K562 (cell line): ENCODE measurements around the gene UBE3B. TPM values are rescaled to one million over a fixed set of nuclear protein-coding genes. Genes with fewer than 3 reads are reported as not detected.
A peak's percentile ranks its signal among the peaks of the same experiment; 100 is the strongest.

Experiments
- ATAC-seq: fragments of 200-7000 bp; cut with Tn5 transposase; 3 replicates; pipeline ENCODE4 v1.9.1; 2020; ENCODE audit warnings: moderate library complexity
- BruUV-seq: library from RNA; stranded (reverse); fragments of 400-500 nt; replicated peaks from 2 replicates; lab custom pipeline; 2021; lab: Mats Ljungman, UMichigan
- CTCF ChIA-PET: fragments of 300-600 bp; formaldehyde crosslinking; extraction: SDS; loops from one replicate; lab custom pipeline; 2021; ENCODE audit warnings: low intra/inter-chr PET ratio; lab: Yijun Ruan, JAX
- POLR2A ChIA-PET: fragments of 300-600, 350-650 bp; sonication (Branson Sonifier 250); formaldehyde crosslinking; extraction: SDS; loops from one replicate; lab custom pipeline; 2021; ENCODE audit warnings: antibody characterized with exemption, inconsistent platforms; lab: Yijun Ruan, JAX
- DNase-seq, 4 experiments: peaks; one replicate each; pipeline versions ENCODE4 v3.0.0 to v3.0.0-alpha.2; 2011 to 2018; ENCODE audit warnings: low spot score in 3 of 4, mixed read lengths in 3 of 4; ENCODE audit errors: extremely low read depth in 1 of 4
- FAIRE-seq: peaks from 2 replicates; lab custom pipeline; 2011; peaks lifted over from hg19 to GRCh38; lab: Jason Lieb, UNC
- H2AFZ ChIP-seq: 2 replicates; pipeline ENCODE4 v1.6.0; 2011; ENCODE audit warnings: low read depth, low read length, control low read depth, inconsistent platforms
- H3K27ac ChIP-seq: fragments of 200-600 bp; 3 replicates; pipeline ENCODE4 v1.8.0; 2011; ENCODE audit warnings: low read depth, mild to moderate bottlenecking, control low read depth, inconsistent platforms, low read length, moderate library complexity, mixed read lengths; ENCODE audit errors: extremely low read depth
- H3K27me3 ChIP-seq, 2 experiments: fragments of 300-600 bp in 1 of 2; 2 replicates in 1 of 2; 3 replicates in 1 of 2; pipeline versions ENCODE4 v1.6.0 to v1.8.0; 2011; ENCODE audit warnings: inconsistent platforms in 2 of 2, low read length in 2 of 2, mild to moderate bottlenecking in 1 of 2, mixed read lengths in 1 of 2, moderate library complexity in 1 of 2; ENCODE audit not compliant: control insufficient read depth in 2 of 2, insufficient read depth in 2 of 2
- H3K36me3 ChIP-seq: fragments of 300-600 bp; 3 replicates; pipeline ENCODE4 v1.8.0; 2011; ENCODE audit warnings: mild to moderate bottlenecking, low read length, inconsistent platforms; ENCODE audit not compliant: control insufficient read depth, insufficient read depth
- H3K4me1 ChIP-seq, 2 experiments: fragments of 200-600 bp in 1 of 2; replicated peaks in 1 of 2; 2 replicates in 1 of 2; 3 replicates in 1 of 2; pipeline versions ENCODE4 v1.5.1 to v1.8.0; 2011; ENCODE audit warnings: inconsistent platforms in 2 of 2, low read length in 2 of 2, mild to moderate bottlenecking in 1 of 2, mixed read lengths in 1 of 2, moderate library complexity in 1 of 2; ENCODE audit not compliant: control insufficient read depth in 2 of 2, insufficient read depth in 2 of 2
- H3K4me2 ChIP-seq: 2 replicates; pipeline ENCODE4 v1.6.1; 2011; ENCODE audit warnings: low read length, control low read depth, inconsistent platforms, mixed read lengths; ENCODE audit not compliant: insufficient read depth
- H3K4me3 ChIP-seq: fragments of 200-600 bp; sonication (generic), shearing (Covaris generic); 2 replicates; pipeline ENCODE4 v1.5.1; 2016; ENCODE audit warnings: control low read depth, inconsistent platforms
- H3K79me2 ChIP-seq: fragments of 200-600 bp; 3 replicates; pipeline ENCODE4 v1.8.0; 2011; ENCODE audit warnings: low read length, inconsistent platforms; ENCODE audit not compliant: control insufficient read depth, insufficient read depth
- H3K9ac ChIP-seq, 2 experiments: 2 replicates each; pipeline versions ENCODE4 v1.6.0 to v1.6.1; 2011; ENCODE audit warnings: low read depth in 2 of 2, low read length in 2 of 2, control low read depth in 1 of 2, inconsistent platforms in 1 of 2, mild to moderate bottlenecking in 1 of 2, mixed read lengths in 1 of 2; ENCODE audit not compliant: insufficient read depth in 1 of 2
- H3K9me1 ChIP-seq: one replicate; pipeline ENCODE4 v1.6.0; 2011; ENCODE audit warnings: inconsistent platforms, mild to moderate bottlenecking, low read length, moderate library complexity; ENCODE audit not compliant: control insufficient read depth, insufficient read depth
- H3K9me3 ChIP-seq: replicated peaks from 2 replicates; pipeline ENCODE4 v1.5.1; 2011; ENCODE audit warnings: low read depth, low read length, inconsistent platforms; ENCODE audit not compliant: control insufficient read depth, insufficient read depth
- H4K20me1 ChIP-seq: replicated peaks from 2 replicates; pipeline ENCODE4 v1.6.1; 2011; ENCODE audit warnings: low read length, inconsistent platforms, mixed read lengths; ENCODE audit not compliant: control insufficient read depth, insufficient read depth
- BRD9 ChIP-seq: fragments of 450-650 bp; IDR thresholded peaks from 2 replicates; pipeline ENCODE4 v1.6.1; 2018; ENCODE audit warnings: low read depth; ENCODE audit not compliant: partially characterized antibody
- HMG20A ChIP-seq: fragments of 450-650 bp; formaldehyde crosslinking; conservative IDR thresholded peaks from 2 replicates; pipeline ENCODE4 v1.4.0; 2020; ENCODE audit warnings: mild to moderate bottlenecking, mixed read lengths
- HNRNPK ChIP-seq: fragments of 200-400 bp; formaldehyde crosslinking; IDR thresholded peaks from one replicate; pipeline ENCODE4 v1.6.1; 2018; ENCODE audit warnings: mild to moderate bottlenecking, low read depth, low read length; ENCODE audit not compliant: poor library complexity, severe bottlenecking
- KAT7 ChIP-seq: sonication (generic); formaldehyde crosslinking; IDR thresholded peaks from 2 replicates; pipeline ENCODE4 v1.8.0; 2022; ENCODE audit warnings: missing genetic modification reagents, mild to moderate bottlenecking, borderline replicate concordance
- LARP7 ChIP-seq: fragments of 450-650 bp; IDR thresholded peaks from 2 replicates; pipeline ENCODE4 v1.6.1; 2016
- NFE2 ChIP-seq: IDR thresholded peaks from 2 replicates; pipeline ENCODE4 v1.6.1; 2014; ENCODE audit warnings: antibody characterized with exemption, low read depth
- POLR2A ChIP-seq: fragments of 450-650 bp; conservative IDR thresholded peaks from 2 replicates; pipeline ENCODE4 v1.6.1; 2016
- RFX7 ChIP-seq: fragments of 250-450 bp; sonication (Bioruptor Pico); IDR thresholded peaks from 2 replicates; pipeline ENCODE4 v1.5.1; 2021; ENCODE audit warnings: mild to moderate bottlenecking
- RHOXF2B ChIP-seq: fragments of 250-450 bp; sonication (Bioruptor Pico); conservative IDR thresholded peaks from 2 replicates; pipeline ENCODE4 v1.5.1; 2021
- RUNX1 ChIP-seq: sonication (generic); IDR thresholded peaks from 2 replicates; pipeline ENCODE4 v1.6.1; 2016; ENCODE audit warnings: antibody characterized with exemption, low read depth
- SUPT5H ChIP-seq: fragments of 450-650 bp; IDR thresholded peaks from 2 replicates; pipeline ENCODE4 v1.6.1; 2016
- ZEB2 ChIP-seq: fragments of 450-650 bp; IDR thresholded peaks from 2 replicates; pipeline ENCODE4 v1.6.1; 2016
- ZKSCAN8 ChIP-seq: fragments of 200-800 bp; sonication (Bioruptor generic); IDR thresholded peaks from 2 replicates; pipeline ENCODE4 v1.6.1; 2016; ENCODE audit warnings: missing genetic modification characterization, missing compliant biosample characterization
- ZNF134 ChIP-seq: fragments of 250-450 bp; sonication (Bioruptor Pico); conservative IDR thresholded peaks from 2 replicates; pipeline ENCODE4 v1.4.0; 2020
- ZNF263 ChIP-seq: sonication (generic); formaldehyde crosslinking; IDR thresholded peaks from 2 replicates; pipeline ENCODE4 v1.8.0; 2022; ENCODE audit warnings: mild to moderate bottlenecking, missing genetic modification reagents, borderline replicate concordance
- ZNF431 ChIP-seq: sonication (generic); formaldehyde crosslinking; IDR thresholded peaks from 2 replicates; pipeline ENCODE4 v1.8.0; 2022; ENCODE audit warnings: mild to moderate bottlenecking, missing genetic modification reagents
- ZNF76 ChIP-seq: fragments of 250-450 bp; sonication (Bioruptor Pico); IDR thresholded peaks from 2 replicates; pipeline ENCODE4 v1.4.0; 2020; ENCODE audit warnings: mild to moderate bottlenecking, moderate library complexity, borderline replicate concordance
- ZNF764 ChIP-seq: fragments of 250-450 bp; sonication (Bioruptor Pico); IDR thresholded peaks from 2 replicates; pipeline ENCODE4 v1.4.0; 2020; ENCODE audit warnings: low read depth, mild to moderate bottlenecking, moderate library complexity
- ZNF77 ChIP-seq: fragments of 250-450 bp; sonication (Bioruptor Pico); IDR thresholded peaks from 2 replicates; pipeline ENCODE4 v1.5.0; 2020
- WGBS: fragments of 100-300 bp; shearing (Covaris generic); methylation state at CpG from one replicate; pipeline ENCODE4 v1.1.6; 2016; ENCODE audit warnings: low coverage, mixed read lengths; ENCODE audit not compliant: insufficient coverage; ENCODE audit errors: missing lambda C conversion rate; 5-methylcytosine and 5-hydroxymethylcytosine counted together
- in situ Hi-C: fragments of 300-500 bp; cut with MboI; formaldehyde crosslinking; loops from 4 replicates; pipeline ENCODE4 v1.15.0; 2018; ENCODE audit warnings: inconsistent platforms, mixed read lengths
- intact Hi-C: fragments of 100-400 bp; cut with micrococcal nuclease; formaldehyde crosslinking; loops from 2 replicates; pipeline ENCODE4 v1.14.2; 2022
- polyA plus RNA-seq, 8 experiments: library from polyadenylated mRNA; depleted of rRNA in 4 of 8; stranded (reverse) in 5 of 8; unstranded in 3 of 8; fragments of >200 nt; fragmentation: Nextera tagmentation in 2 of 8; fragmentation: Illumina TruSeq in 1 of 8; extraction: Ambion mirVana in 2 of 8; extraction: Trizol in 1 of 8; gene quantifications; 2 replicates each; pipeline versions ENCODE4 v1.2.1 to v1.2.3, GENCODE V29; 2011 to 2014; ENCODE audit warnings: inconsistent platforms in 1 of 8, missing spikeins in 1 of 8
- total RNA-seq, 7 experiments: library from RNA; depleted of rRNA in 6 of 7; stranded (reverse); fragments of >200 nt in 6 of 7; fragmentation: Illumina TruSeq in 2 of 7; extraction: Trizol in 2 of 7; gene quantifications; 2 replicates each; pipeline versions ENCODE4 v1.2.1 to v1.2.3, GENCODE V29; 2011 to 2021; ENCODE audit warnings: low replicate concordance in 1 of 7
- TF ChIP-seq, protein P1 (sequence below): sonication (generic); formaldehyde crosslinking; IDR thresholded peaks from 2 replicates; pipeline ENCODE4 v1.8.0; 2022; ENCODE audit warnings: missing genetic modification reagents, mild to moderate bottlenecking, moderate library complexity, borderline replicate concordance
- TF ChIP-seq, protein P2 (sequence below): sonication (generic); formaldehyde crosslinking; IDR thresholded peaks from 2 replicates; pipeline ENCODE4 v1.8.0; 2022; ENCODE audit warnings: mild to moderate bottlenecking, missing genetic modification reagents, borderline replicate concordance
- TF ChIP-seq, protein P3 (sequence below): fragments of 450-650 bp; formaldehyde crosslinking; IDR thresholded peaks from 2 replicates; pipeline ENCODE4 v1.4.0; 2020; ENCODE audit warnings: mild to moderate bottlenecking, moderate library complexity

UBE3B gene
- total and polyA plus RNA-seq, 9 of the 15 experiments (the other 6 are each of a cell fraction or from before 2014, with no cell fraction given), result 7.6 to 23.6 (median 15.5) TPM

DNA sequence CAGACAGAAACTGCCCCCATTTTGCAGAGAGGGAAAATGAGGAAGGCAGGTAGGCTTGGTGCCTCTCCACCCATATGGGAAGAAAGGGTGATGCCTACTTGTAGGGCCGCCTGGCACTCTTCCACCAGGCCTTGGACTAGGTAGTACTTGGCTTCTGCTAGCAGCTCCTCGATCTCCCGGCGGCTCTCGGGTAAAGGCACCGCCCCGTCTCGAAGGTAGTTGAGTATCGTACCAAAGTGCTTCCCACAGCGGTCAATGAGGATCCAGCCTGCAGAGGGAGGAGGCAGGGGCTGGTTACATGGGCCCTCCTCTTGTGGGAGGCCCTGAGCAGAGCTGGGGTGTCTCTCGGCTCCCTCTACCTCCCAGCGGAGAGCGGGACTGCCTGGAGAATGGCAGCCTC, 16.9 kb upstream of the UBE3B start:
- no peak for FAIRE-seq
- WGBS, result 100% methylated on average over 6 of the region's 13 CpGs
- peak overlapping the region; percentile 26 to 42; a peak in 2 of 4 replicates for H3K9ac ChIP-seq
- peaks cover 51% of the 10 kb centered on the region for H3K36me3 ChIP-seq
- peak in 2 of 4 experiments; percentile 28 to 30 for DNase-seq
- no peaks in the 10 kb centered on the region for H3K9me1 ChIP-seq
- BruUV-seq, result no TSS peak
- H2AFZ ChIP-seq, result peak overlapping the region; percentile 37
- H4K20me1 ChIP-seq, result peaks cover 3% of the 10 kb centered on the region; the same call in 1 of the 2 replicates
- CTCF ChIA-PET, result no interaction called here
- POLR2A ChIA-PET, result interaction anchor here (0.6 to 1.5 kb wide), 7 partner anchors 9 to 323 kb away, joined by 3 to 5 read pairs (median 3); no protein-coding TSS in a partner anchor
- in situ Hi-C loops, result no loop called here
- no peak overlapping the region for H3K4me3 ChIP-seq
- H3K4me2 ChIP-seq, result peak overlapping the region; percentile 56; the same call in 1 of the 2 replicates
- H3K79me2 ChIP-seq, result peaks cover 43% of the 10 kb centered on the region
- peak; percentile 12 for ATAC-seq
- H3K27me3 ChIP-seq, result no peaks in the 10 kb centered on the region
- H3K4me1 ChIP-seq, result peaks cover 34 to 41% of the 10 kb centered on the region in 2 experiments
- intact Hi-C loops, result no loop called here
- no peaks in the 10 kb centered on the region for H3K9me3 ChIP-seq
- H3K27ac ChIP-seq, result peak overlapping the region; percentile 93
- TF ChIP-seq SUPT5H, result no peak
- TF ChIP-seq ZNF431 (CRISPR knock-in tag), result no peak
- peak; percentile 38; the same call in 1 of the 2 replicates for TF ChIP-seq ZNF263 (CRISPR knock-in tag)
- TF ChIP-seq, protein P1, sequence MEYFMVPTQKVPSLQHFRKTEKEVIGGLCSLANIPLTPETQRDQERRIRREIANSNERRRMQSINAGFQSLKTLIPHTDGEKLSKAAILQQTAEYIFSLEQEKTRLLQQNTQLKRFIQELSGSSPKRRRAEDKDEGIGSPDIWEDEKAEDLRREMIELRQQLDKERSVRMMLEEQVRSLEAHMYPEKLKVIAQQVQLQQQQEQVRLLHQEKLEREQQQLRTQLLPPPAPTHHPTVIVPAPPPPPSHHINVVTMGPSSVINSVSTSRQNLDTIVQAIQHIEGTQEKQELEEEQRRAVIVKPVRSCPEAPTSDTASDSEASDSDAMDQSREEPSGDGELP (CRISPR knock-in tag), result peak; percentile 18; the same call in 1 of the 2 replicates
- TF ChIP-seq, protein P2, sequence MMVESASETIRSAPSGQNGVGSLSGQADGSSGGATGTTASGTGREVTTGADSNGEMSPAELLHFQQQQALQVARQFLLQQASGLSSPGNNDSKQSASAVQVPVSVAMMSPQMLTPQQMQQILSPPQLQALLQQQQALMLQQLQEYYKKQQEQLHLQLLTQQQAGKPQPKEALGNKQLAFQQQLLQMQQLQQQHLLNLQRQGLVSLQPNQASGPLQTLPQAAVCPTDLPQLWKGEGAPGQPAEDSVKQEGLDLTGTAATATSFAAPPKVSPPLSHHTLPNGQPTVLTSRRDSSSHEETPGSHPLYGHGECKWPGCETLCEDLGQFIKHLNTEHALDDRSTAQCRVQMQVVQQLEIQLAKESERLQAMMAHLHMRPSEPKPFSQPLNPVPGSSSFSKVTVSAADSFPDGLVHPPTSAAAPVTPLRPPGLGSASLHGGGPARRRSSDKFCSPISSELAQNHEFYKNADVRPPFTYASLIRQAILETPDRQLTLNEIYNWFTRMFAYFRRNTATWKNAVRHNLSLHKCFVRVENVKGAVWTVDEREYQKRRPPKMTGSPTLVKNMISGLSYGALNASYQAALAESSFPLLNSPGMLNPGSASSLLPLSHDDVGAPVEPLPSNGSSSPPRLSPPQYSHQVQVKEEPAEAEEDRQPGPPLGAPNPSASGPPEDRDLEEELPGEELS, result no peak
- TF ChIP-seq ZNF77 (CRISPR knock-in tag), result no peak
- no peak for TF ChIP-seq ZNF134 (CRISPR knock-in tag)
- no peak for TF ChIP-seq RHOXF2B (CRISPR knock-in tag)
- no peak for TF ChIP-seq LARP7
- no peak for TF ChIP-seq POLR2A
- TF ChIP-seq BRD9, result no peak
- TF ChIP-seq ZEB2, result no peak
- TF ChIP-seq RUNX1, result no peak
- TF ChIP-seq NFE2, result no peak
- no peak for TF ChIP-seq ZNF764 (CRISPR knock-in tag)
- TF ChIP-seq ZKSCAN8 (CRISPR knock-in tag), result no peak
- TF ChIP-seq ZNF76 (CRISPR knock-in tag), result no peak
- no peak for TF ChIP-seq HNRNPK
- TF ChIP-seq HMG20A, result no peak
- TF ChIP-seq, protein P3, sequence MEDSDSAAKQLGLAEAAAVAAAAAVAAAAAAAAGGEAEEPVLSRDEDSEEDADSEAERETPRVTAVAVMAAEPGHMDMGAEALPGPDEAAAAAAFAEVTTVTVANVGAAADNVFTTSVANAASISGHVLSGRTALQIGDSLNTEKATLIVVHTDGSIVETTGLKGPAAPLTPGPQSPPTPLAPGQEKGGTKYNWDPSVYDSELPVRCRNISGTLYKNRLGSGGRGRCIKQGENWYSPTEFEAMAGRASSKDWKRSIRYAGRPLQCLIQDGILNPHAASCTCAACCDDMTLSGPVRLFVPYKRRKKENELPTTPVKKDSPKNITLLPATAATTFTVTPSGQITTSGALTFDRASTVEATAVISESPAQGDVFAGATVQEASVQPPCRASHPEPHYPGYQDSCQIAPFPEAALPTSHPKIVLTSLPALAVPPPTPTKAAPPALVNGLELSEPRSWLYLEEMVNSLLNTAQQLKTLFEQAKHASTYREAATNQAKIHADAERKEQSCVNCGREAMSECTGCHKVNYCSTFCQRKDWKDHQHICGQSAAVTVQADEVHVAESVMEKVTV (CRISPR knock-in tag), result no peak
- 0 out of 2 replicates have a peak, but pooled peaks have one; percentile 24 for TF ChIP-seq KAT7
- no peak for TF ChIP-seq RFX7 (CRISPR knock-in tag)
